Measurements from ENCODE around the gene ARCN1.

ARCN1 gene

DNA sequence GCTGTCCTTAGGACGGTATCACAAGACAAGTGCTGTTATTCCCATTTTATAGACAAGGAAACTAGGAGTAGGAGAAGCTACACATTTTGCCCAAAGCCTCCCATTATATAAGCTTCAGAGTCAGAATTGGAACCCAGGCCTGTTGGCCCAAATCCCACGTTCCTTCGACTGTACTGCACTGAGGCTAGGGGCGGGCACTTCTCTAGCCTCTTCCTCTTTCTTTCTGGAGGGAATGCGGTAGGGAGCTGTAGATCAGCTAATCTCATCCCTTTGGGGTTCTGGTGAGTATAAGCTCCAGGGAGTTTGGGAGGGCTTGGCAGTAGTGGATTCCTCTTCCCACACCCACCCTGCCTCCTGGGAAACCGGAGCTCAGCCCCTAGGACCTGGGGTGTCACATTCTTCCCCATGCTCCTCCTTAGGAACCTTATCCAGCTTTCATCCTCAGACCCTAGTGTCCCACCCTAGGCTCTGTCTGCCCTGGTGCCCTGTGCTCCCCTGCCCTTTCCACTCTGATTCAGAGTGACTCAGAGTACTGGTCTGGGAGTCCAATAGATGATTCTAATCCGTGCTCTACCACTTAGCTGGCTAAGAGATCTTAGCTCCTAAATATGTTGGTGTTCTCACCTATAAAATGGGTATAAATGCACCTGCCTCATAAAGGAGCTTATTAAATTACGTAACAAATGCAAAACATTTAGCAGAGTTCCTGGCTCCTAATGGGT, 64.5 kb downstream of the ARCN1 start:
- Mint-ChIP-seq H3K4me3 (no peak overlapping the region), H3K36me3 (ENCODE audit: low read depth) (no peaks in the 10 kb centered on the region), H3K27me3 (ENCODE audit: low read depth) (peaks cover 7% of the 10 kb centered on the region), H3K4me1 (ENCODE audit: low read depth) (no peaks in the 10 kb centered on the region), H3K9me3 (no peaks in the 10 kb centered on the region), H3K27ac (no peak overlapping the region)
- no peak for DNase-seq (ENCODE audit: low spot score)

DNA sequence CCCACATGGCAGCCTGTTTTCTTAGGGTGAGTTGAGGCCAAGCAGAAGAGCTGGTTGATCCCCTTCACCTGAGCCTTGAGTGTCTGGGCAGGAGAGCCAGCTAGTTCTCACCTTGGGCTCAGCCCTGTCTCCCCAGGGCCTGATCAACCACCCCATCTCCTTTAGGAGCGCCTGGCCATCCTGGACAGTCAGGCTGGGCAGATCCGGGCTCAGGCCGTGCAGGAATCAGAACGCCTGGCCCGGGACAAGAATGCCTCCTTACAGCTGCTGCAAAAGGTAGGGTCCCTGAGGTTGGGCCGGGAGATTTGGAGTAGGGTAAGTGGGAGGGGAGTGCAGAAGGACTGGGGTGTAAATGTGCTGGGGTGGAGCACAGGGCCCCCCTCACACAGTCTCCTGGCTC, 66.5 kb downstream of the ARCN1 start:
- no peak for DNase-seq (ENCODE audit: low spot score)
- no peak overlapping the region for H3K4me3 Mint-ChIP-seq
- H3K27me3 Mint-ChIP-seq (ENCODE audit: low read depth) = peaks cover 4% of the 10 kb centered on the region
- no peaks in the 10 kb centered on the region for H3K4me1 Mint-ChIP-seq (ENCODE audit: low read depth)
- H3K9me3 Mint-ChIP-seq = no peaks in the 10 kb centered on the region
- H3K36me3 Mint-ChIP-seq (ENCODE audit: low read depth) = no peaks in the 10 kb centered on the region
- H3K27ac Mint-ChIP-seq = no peak overlapping the region

DNA sequence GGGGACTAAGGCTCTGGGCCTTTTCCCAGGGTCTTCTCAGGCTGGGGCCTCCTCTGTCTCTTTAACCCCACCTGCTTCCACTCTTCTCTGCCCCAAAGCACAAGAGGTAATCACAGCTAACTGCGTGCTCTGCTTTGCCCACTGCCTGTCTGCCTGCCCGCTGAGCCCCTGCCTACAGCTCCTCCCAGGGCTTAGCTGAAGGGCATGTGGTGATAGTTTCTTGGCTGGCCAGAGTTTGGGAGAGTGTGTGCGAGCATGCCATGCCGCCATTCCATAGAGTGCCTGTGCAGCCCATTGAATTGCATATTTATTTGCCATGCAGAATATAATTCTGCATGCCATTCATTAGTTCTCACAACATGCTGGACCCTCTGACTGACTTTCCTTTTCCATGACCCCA, 67.7 kb downstream of the ARCN1 start:
- Mint-ChIP-seq H3K4me3 (no peak overlapping the region), H3K27ac (no peak overlapping the region), H3K9me3 (no peaks in the 10 kb centered on the region), H3K36me3 (ENCODE audit: low read depth) (no peaks in the 10 kb centered on the region), H3K27me3 (ENCODE audit: low read depth) (peaks cover 4% of the 10 kb centered on the region), H3K4me1 (ENCODE audit: low read depth) (no peaks in the 10 kb centered on the region)
- DNase-seq (ENCODE audit: low spot score) = no peak

DNA sequence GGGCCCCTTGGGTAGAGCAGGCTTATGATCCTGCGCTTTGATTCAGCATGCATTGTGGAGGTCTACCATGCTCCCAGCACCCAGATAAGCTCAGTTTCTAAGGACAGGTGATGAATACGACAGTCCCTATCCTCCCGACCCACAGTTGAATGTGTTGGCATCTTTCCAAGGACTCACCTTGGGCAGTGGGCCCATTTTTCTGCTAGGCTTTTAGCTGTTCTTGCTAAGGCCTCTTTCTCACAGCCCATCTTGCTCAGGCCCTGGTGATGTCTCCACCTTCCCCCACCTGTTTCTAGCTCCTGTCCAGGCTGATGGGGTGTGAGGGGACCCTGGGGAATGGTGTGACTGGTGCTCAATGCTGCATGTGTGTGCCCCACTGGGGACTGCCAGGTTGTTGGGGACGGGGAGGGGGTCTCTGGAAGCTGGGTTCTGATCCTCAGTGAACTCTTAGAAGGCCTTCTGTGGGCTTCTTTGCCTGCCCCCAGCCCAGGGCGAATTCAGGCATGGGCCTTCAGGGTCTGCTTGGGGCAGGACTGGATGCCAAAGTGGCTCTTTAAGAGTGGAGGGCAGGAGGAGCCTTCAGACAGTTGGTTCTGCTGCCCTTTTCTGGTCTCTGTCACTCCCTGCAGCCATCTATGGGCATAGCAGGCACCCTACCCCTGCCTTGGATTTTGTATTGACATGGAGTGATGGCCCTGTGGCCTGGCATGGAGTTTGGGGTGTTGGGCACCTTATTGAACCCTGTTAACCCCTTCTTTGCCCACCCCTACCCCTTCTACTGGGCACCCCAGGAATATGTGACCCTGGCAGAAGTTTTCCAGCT, 68.3 kb downstream of the ARCN1 start:
- H3K36me3 Mint-ChIP-seq (ENCODE audit: low read depth) = no peaks in the 10 kb centered on the region
- no peak overlapping the region for H3K4me3 Mint-ChIP-seq
- no peaks in the 10 kb centered on the region for H3K4me1 Mint-ChIP-seq (ENCODE audit: low read depth)
- H3K27me3 Mint-ChIP-seq (ENCODE audit: low read depth) = peaks cover 4% of the 10 kb centered on the region
- no peak for DNase-seq (ENCODE audit: low spot score)
- H3K27ac Mint-ChIP-seq = no peak overlapping the region
- no peaks in the 10 kb centered on the region for H3K9me3 Mint-ChIP-seq

DNA sequence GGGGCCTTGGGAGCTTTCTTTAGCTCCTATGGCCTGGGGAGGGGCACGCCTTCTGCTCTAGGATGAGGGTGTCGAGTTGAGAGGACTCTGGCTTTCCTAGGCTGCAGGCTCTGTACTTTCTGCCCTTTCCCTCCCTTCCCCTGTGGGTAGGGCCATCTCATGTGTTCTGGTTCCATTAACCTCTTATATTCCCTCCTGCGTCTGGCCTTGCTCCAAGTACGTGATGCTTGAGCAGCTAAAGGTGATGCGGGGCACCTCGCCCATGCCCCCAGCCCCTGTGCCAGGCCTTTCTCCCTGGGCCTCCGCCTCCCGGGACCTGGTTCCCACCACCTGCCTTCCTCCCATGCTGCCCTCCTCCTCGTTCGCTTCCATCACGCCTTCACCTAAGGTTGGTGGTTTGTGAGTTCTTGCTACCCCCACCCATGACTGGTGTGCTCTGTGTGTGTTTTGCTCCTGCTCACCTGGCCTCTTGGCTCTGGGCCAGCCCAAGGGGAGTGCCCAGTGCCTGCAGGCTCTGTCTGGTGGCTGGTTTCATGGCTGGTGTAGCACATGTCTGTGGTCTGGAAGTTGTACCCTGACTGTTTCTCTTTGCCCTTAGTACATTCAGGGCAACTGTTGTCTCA, 69.3 kb downstream of the ARCN1 start:
- no peaks in the 10 kb centered on the region for H3K36me3 Mint-ChIP-seq (ENCODE audit: low read depth)
- H3K9me3 Mint-ChIP-seq = no peaks in the 10 kb centered on the region
- no peaks in the 10 kb centered on the region for H3K27me3 Mint-ChIP-seq (ENCODE audit: low read depth)
- no peak overlapping the region for H3K4me3 Mint-ChIP-seq
- DNase-seq (ENCODE audit: low spot score) = no peak
- no peaks in the 10 kb centered on the region for H3K4me1 Mint-ChIP-seq (ENCODE audit: low read depth)
- H3K27ac Mint-ChIP-seq = no peak overlapping the region

DNA sequence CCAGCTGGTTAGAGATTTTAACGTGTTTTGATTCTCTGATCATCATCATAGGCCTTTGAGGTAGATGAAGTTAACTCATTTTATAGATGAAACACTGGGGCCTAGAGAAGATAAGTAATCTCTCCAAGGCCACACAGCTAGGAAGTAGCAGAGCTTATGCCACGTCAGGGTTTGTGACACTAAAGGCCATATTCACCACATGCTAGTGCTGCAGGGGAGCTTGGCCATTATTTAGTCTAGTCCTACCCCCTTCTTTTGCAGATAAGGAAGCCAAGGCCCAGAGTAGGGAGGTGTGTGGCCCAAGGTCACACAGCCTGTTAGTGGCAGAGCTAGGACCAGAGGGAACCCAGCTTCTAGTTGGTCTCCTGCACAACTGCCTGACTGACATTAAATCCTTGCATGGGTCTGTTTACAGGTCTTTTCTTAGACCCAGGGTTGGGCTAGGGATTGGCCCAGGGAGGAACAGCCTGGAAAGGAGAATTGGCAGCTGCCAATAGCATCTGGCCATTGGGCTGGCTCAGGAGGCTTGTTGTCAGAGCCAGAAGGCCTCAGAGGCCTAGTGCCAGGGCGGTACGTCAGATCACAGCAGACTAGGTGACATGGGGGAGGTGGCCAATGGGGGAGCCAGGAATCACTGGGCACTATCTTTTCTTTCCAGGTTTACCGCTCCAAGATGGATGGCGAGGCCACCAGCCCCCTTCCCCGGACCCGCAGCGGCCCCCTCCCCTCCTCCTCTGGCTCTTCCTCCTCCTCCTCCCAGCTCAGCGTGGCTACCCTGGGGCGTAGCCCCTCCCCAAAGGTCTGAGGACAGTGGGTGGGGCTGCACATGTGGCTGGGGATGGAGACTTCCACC, 71.2 kb downstream of the ARCN1 start:
- no peaks in the 10 kb centered on the region for H3K27me3 Mint-ChIP-seq (ENCODE audit: low read depth)
- no peaks in the 10 kb centered on the region for H3K36me3 Mint-ChIP-seq (ENCODE audit: low read depth)
- H3K27ac Mint-ChIP-seq = no peak overlapping the region
- H3K9me3 Mint-ChIP-seq = no peaks in the 10 kb centered on the region
- DNase-seq (ENCODE audit: low spot score) = no peak
- H3K4me1 Mint-ChIP-seq (ENCODE audit: low read depth) = no peaks in the 10 kb centered on the region
- H3K4me3 Mint-ChIP-seq = no peak overlapping the region

DNA sequence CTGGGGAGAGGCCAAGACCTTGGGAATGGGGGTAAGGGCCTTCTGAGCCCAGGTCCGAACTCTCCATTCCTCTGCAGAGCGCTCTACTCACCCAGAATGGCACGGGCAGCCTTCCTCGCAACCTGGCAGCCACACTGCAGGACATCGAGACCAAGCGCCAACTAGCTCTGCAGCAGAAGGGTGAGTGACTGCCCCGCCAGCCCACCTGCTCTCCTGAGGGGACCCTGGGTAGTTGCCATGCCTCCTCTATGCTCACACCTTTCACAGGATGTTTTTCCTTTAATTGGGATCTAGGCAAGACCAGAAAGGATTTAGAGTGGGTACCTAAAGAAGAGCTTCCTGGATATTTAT, 71.8 kb downstream of the ARCN1 start:
- Mint-ChIP-seq H3K27me3 (ENCODE audit: low read depth) (no peaks in the 10 kb centered on the region), H3K9me3 (no peaks in the 10 kb centered on the region), H3K27ac (no peak overlapping the region), H3K4me3 (no peak overlapping the region), H3K4me1 (ENCODE audit: low read depth) (no peaks in the 10 kb centered on the region), H3K36me3 (ENCODE audit: low read depth) (no peaks in the 10 kb centered on the region)
- DNase-seq (ENCODE audit: low spot score) = no peak

DNA sequence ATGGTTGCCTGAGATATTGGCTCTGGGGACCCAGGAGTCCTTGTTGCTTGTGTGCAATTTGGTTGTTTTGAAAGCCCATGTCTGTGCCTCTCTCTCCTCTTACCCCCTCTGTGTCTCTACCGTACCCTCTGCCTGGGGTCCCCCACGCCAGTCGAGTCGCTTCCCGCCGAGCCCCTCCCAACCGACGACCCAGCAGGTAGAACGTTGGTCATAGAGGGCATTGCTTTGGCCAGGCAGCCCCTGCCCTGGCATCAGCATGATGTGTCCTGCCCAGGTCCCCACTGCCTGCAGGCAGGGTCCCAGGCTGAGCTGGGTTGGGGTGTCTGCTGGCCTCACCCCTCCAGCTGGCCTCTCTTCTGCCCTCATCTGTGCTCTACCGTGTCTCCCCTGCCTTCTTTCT, 72.3 kb downstream of the ARCN1 start:
- no peaks in the 10 kb centered on the region for H3K4me1 Mint-ChIP-seq (ENCODE audit: low read depth)
- H3K27ac Mint-ChIP-seq = no peak overlapping the region
- no peaks in the 10 kb centered on the region for H3K9me3 Mint-ChIP-seq
- no peak overlapping the region for H3K4me3 Mint-ChIP-seq
- DNase-seq (ENCODE audit: low spot score) = no peak
- H3K36me3 Mint-ChIP-seq (ENCODE audit: low read depth) = no peaks in the 10 kb centered on the region
- H3K27me3 Mint-ChIP-seq (ENCODE audit: low read depth) = no peaks in the 10 kb centered on the region

DNA sequence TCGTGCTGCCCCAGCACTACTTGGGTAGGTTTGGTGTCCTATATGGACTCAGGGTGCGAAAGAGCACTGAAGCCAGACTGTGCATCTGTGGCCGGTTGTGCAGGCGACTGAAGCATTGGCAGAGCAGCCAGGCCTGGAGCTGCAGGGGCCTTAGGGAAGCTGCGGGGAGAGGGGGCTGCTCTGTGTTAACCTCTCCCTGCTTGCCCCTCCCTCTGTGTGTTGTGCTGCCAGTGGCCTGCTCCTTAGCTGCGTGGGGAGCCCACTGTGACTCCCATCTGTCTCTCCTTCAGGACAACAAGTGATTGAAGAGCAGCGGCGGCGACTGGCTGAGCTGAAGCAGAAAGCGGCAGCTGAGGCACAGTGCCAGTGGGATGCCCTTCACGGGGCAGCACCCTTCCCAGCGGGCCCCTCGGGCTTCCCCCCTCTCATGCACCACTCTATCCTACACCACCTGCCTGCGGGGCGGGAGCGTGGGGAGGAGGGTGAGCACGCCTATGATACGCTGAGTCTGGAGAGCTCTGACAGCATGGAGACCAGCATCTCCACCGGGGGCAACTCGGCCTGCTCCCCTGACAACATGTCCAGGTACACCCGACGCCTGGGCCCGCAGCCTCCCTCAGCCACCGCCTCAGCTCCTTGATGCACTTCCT, 73.0 kb downstream of the ARCN1 start:
- Mint-ChIP-seq H3K9me3 (no peaks in the 10 kb centered on the region), H3K27me3 (ENCODE audit: low read depth) (no peaks in the 10 kb centered on the region), H3K4me1 (ENCODE audit: low read depth) (no peaks in the 10 kb centered on the region), H3K4me3 (no peak overlapping the region), H3K27ac (no peak overlapping the region), H3K36me3 (ENCODE audit: low read depth) (no peaks in the 10 kb centered on the region)
- no peak for DNase-seq (ENCODE audit: low spot score)

DNA sequence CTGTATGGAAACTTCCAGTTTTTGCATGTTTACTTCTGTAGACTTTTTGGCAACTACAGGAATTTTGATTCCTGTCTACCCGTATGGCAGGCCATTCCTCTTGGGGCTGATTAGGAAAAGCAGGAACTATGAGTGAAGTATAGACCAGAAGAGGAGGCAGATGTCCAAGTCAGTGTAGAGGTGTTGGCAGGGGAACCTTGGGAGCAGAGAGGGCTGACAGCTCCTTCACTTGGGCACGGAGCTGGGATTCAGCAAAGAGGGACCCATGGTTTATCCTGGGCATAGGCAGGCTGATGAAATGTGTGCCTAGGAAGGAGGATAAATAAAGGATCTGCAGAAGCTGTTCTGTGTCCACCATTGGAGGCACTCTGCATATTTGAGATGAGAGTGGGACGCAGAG, 74.2 kb downstream of the ARCN1 start:
- Mint-ChIP-seq H3K4me3 (no peak overlapping the region), H3K36me3 (ENCODE audit: low read depth) (no peaks in the 10 kb centered on the region), H3K27ac (no peak overlapping the region), H3K9me3 (no peaks in the 10 kb centered on the region), H3K4me1 (ENCODE audit: low read depth) (no peaks in the 10 kb centered on the region), H3K27me3 (ENCODE audit: low read depth) (no peaks in the 10 kb centered on the region)
- DNase-seq (ENCODE audit: low spot score) = no peak

DNA sequence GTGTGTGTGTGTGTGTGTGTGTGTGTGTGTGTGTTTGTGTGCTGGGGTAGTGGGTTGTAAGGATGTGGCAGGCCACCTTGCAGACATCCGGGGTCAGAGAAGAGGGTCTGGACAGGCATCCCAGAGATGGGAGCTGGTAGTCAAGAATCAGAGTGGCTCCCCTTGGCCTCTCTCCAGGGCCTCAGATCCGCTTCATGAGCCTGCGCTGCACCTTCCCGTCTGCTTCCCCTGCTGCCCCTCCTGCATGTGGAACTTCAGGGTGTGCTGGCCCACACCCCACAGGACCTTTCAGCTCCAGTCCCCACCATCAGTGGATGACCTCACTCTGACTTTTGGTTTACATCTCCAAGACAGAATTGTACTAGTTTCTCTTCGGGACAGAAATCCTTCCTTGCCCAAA, 76.1 kb downstream of the ARCN1 start:
- Mint-ChIP-seq H3K9me3 (no peaks in the 10 kb centered on the region), H3K4me1 (ENCODE audit: low read depth) (peaks cover 5% of the 10 kb centered on the region), H3K4me3 (no peak overlapping the region), H3K27me3 (ENCODE audit: low read depth) (no peaks in the 10 kb centered on the region), H3K36me3 (ENCODE audit: low read depth) (no peaks in the 10 kb centered on the region), H3K27ac (no peak overlapping the region)
- no peak for DNase-seq (ENCODE audit: low spot score)

DNA sequence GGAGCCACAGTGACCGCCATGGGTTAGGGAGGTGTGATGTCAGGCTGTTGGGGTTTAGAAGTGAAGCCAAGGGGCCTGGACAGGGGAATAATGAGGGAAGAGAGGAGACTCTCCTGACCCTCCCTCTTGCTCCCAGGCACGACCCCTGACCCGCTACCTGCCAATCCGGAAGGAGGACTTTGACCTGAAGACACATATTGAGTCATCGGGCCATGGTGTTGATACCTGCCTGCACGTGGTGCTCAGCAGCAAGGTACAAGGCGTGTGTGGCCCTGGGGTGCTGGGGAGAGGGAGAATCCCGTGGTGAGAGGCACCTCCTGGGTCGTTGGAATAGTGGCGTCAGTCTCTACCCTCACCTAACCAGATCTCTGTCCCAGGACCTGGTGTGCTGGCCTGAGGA, 77.7 kb downstream of the ARCN1 start:
- no peak overlapping the region for H3K4me3 Mint-ChIP-seq
- peaks cover 3% of the 10 kb centered on the region for H3K27me3 Mint-ChIP-seq (ENCODE audit: low read depth)
- H3K36me3 Mint-ChIP-seq (ENCODE audit: low read depth) = no peaks in the 10 kb centered on the region
- H3K9me3 Mint-ChIP-seq = no peaks in the 10 kb centered on the region
- DNase-seq (ENCODE audit: low spot score) = no peak
- H3K4me1 Mint-ChIP-seq (ENCODE audit: low read depth) = peaks cover 5% of the 10 kb centered on the region
- no peak overlapping the region for H3K27ac Mint-ChIP-seq

DNA sequence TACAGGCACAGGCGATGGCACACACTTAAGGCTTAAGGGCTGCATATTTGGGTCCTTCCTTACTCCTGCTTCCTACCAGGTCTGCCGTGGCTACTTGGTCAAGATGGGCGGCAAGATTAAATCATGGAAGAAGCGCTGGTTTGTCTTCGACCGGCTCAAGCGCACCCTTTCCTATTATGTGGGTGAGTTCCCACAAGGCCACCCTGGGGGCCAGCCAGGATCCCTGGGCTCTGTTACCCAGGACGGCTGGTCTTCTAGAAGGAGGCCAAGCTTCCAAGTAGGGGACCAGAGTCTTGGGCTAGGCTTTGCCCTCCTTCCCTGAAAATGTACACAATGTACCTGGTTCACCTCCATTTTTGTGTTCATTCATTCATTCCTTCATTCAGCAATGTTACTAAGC, 78.2 kb downstream of the ARCN1 start:
- no peak overlapping the region for H3K4me3 Mint-ChIP-seq
- no peak for DNase-seq (ENCODE audit: low spot score)
- no peaks in the 10 kb centered on the region for H3K36me3 Mint-ChIP-seq (ENCODE audit: low read depth)
- H3K27me3 Mint-ChIP-seq (ENCODE audit: low read depth) = peaks cover 3% of the 10 kb centered on the region
- H3K27ac Mint-ChIP-seq = no peak overlapping the region
- H3K4me1 Mint-ChIP-seq (ENCODE audit: low read depth) = peaks cover 5% of the 10 kb centered on the region
- no peaks in the 10 kb centered on the region for H3K9me3 Mint-ChIP-seq
